GM10266 (cell line): Measurements from ENCODE around the gene PEX11B.
A peak's percentile ranks its signal among the peaks of the same experiment; 100 is the strongest.

Experiments
- DNase-seq: peaks from one replicate; pipeline ENCODE4 v3.0.0; 2012; ENCODE audit errors: extremely low spot score
- CTCF ChIP-seq: IDR thresholded peaks from 2 replicates; pipeline ENCODE4 v1.5.1; 2012; ENCODE audit warnings: mild to moderate bottlenecking, low read depth; ENCODE audit not compliant: control insufficient read depth, insufficient read depth; ENCODE audit errors: missing control alignments

PEX11B gene

GRCh38 chr1:145961425-145962156 is 43.1 kb upstream of the PEX11B start:
- DNase-seq: peak; percentile 50
- TF ChIP-seq CTCF: no peak

- TF ChIP-seq CTCF: no peak
- DNase-seq: no peak
Observed at GRCh38 chr1:145961109-145961424, 42.5 kb upstream of the PEX11B start.

GRCh38 chr1:145960468-145961108 is 42.1 kb upstream of the PEX11B start:
- peak; percentile 57 for DNase-seq

GRCh38 chr1:145959957-145960467 is 41.5 kb upstream of the PEX11B start:
- TF ChIP-seq CTCF: no peak
- no peak for DNase-seq

More at GRCh38 chr1:145960468-145961108, 42.1 kb upstream of the PEX11B start:
- no peak for TF ChIP-seq CTCF

- no peak for TF ChIP-seq CTCF
- no peak for DNase-seq
Observed at GRCh38 chr1:145959333-145959732, 40.8 kb upstream of the PEX11B start.

GRCh38 chr1:145958734-145959133 is 40.2 kb upstream of the PEX11B start:
- DNase-seq: no peak
- no peak for TF ChIP-seq CTCF
